Hematopoietic multipotent progenitor cell treated with erythropoietin and hydrocortisone succinate and interleukin-3 and kit ligand, for 15 days (in vitro differentiated cells): Measurements from ENCODE around the gene DSEL.

Experiments
- DNase-seq: peaks from one replicate; pipeline ENCODE4 v3.0.0-alpha.2; 2015; ENCODE audit warnings: low spot score

Gene DSEL

DNA sequence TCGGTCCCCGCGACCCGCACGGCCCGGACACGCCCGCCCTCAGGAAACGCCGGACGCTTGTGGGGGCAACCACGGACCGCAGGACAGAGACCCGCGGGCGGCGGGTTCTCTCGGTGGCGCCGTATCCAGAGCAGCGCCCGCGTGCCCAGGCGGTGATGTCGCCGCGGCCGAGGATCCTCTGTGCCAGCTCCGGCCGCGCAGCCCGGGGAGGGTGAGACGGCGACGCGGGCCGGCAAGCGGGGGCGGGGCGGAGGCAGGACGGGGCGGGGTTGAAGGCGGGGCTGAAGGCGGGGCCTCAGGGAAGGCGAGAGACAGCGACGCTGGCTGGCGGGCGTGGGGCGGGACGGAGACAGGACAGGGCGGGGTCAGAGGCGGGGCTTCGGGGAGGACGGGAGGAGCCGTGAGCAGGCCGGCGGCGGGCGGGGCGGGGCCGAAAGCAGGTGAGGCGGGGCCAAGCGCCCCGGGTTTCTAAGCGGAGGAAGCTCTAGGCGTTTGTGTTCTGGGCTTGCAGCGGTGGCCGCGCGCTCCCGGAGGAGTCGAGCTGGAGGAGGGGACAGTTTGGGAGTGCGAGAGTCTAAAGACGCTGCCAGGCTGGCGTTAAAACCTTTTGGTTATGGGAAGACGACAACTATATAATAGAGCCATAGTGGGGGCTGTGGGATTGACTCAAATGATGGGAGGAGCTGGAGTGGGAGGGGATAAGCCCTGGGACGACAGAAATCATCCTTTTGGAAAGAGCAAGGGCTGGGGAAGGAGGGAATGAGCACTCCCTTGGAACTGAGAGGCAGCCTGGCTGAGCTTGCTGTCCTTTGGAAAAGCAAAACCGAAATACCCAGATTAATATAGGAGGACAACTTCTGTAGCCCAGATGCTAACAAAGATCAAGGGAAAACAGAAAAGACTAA, at the start of gene DSEL:
Gene DSEL (minus strand): TSS at position 182 of the 905 bp plus-strand sequence. CDS start 2,112 bp downstream, outside the sequence.
- DNase-seq, result peak; percentile 89

DNA sequence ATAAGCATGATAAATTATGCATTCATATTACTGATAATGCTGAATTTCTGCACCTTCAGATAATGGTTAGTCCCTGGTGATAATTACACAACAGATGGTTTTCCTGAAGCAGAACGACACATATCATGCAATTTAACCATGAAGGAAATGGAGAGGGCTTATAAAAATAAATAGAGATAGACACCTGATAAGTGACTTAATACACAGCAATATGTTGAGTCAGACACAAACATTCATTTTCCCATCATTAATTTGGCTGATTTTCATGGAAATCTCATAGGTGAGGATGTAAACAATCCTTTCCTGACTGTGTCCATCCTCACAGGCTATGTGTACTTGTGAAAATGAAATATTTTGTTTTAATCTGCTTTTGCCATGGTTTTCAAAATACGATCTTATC, 36.9 kb upstream of the DSEL start:
- DNase-seq, result no peak

DNA sequence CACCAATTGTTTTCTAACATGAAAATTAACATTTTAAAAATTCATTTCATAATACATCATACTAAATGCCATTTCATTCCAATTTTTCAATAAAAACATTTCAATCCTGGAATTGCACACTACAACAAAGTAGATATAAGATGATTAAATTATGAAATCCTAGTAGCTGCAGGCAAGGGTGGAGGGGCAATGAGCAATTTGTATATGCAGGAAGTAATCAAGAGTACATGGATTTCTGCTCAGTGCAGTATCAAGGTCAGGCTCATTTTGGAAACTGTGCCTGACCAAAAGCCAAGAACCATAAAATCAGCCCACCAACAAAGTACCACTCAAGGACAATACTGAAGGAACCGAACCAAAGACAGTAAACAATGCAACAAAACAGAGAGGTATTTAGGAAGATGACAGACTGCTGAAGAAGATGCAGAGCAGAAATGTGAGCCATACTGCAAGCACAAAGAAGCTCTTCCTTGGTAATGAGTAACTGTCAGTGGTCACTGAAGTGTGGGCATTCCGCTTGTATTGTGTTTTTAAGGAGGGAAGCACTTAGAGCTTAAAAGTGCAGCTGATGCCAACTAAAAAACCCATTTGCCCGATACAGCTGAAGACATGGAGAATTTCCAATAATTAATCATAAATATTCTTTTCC, 34.5 kb upstream of the DSEL start:
- no peak for DNase-seq

DNA sequence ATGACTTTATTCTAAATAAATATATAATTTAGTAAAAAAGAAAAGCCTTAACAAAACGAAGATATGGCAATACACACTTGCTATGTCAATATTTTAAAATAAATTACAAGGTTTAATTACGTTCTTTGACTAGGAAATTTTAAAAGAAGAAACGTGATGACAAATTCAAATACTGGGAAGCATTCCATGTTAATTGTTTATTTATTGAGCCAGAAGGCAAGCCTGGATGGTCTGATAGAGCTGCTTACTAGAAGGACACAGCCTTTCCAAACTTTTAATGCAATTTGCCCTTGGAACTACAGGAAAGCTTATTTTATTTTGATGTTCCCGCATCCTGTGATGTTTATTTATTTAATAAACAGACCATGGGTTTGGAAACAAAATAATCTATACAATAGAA, 33.4 kb upstream of the DSEL start:
- DNase-seq, result no peak

DNA sequence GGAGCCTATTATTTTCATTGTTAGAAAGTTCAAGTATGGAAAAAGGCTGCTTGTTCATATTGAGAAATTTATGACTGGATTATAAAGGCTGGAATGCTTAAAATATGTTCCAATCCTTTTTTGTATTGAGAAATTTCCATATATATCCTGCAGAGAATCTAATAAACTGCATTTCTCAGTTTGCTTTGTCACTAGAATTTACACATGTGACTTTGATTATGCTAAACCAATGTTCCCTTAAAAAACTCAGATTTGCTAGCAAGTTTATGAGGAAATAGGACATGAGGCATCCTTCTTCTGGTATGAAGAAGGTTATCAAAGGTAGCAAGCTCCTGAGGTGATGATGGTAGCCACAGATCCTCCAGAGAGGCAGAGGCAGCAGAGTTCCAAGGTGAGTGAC, 29.2 kb upstream of the DSEL start:
- DNase-seq, result no peak

DNA sequence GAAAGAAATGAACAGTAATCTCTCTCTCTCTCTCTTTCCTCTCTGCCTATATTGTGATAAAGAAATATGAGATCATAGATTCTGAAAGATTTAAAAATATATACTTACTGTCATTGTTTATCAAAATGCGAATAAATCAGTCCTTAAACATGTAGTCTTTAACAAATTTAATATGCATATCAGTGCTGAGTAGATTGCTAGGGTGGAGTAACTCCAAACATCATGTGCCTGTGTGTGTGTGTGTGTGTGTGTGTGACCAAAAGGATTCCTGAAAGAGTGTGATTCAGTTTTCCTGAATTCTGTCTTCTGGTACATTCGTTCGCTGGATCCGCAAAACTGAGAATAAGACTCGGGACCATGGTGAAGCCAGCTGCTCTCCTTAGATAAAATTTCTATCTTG, 24.0 kb upstream of the DSEL start:
- no peak for DNase-seq

DNA sequence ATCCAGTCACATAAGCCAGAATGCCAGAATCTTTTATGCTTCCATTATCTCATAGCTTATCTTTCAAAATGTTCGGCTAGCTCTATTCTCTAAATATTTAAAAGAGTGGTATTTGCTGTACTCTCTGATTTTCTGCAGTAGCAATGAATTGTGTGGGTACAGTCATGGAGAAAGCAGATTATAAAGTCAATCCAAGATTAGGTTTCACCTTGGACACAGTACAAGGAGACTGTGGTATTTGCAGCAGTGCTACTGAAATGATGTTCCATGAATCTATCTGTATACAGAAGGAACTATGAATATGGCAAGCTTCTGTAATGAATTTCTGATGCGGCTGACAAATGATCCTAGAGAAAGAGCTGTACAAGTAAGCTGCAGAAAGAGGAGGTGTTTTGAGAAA, 15.4 kb upstream of the DSEL start:
- DNase-seq, result no peak

DNA sequence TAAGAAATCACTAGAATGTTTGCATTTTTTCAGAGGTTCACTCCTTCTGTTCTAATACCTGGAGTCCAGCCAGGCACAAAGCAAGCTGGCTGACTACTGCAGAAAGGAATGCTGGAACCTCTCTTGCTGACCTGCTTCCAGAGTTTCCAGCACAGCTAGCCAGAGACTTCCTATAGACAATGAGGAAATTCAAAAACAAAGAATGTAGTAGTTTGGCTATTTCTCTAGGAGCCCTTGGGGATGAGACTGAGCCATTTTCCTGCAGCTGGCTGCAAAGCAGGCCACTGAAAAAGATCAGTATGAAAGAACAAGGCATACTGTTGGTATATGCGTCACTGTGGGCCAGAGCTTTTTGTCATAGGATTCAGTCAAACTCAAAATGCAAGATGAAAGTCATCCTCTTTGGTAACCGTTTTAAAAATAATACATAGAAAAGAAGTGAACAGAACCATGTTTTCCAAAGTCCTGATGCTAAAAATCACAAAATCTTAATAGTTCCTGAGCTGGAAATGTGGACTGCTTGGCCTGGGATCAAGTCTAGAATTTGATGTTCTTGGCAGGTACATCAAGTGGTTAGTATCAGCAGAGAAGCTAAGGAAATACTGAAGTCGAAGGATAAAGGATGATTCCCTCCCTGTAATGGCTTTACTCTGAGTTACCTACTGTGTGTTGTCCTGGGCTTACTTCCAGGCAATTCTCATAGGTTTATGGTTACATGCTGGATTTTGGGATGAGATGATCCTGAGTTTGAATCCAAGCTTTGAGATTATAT, 9.0 kb upstream of the DSEL start:
- no peak for DNase-seq

DNA sequence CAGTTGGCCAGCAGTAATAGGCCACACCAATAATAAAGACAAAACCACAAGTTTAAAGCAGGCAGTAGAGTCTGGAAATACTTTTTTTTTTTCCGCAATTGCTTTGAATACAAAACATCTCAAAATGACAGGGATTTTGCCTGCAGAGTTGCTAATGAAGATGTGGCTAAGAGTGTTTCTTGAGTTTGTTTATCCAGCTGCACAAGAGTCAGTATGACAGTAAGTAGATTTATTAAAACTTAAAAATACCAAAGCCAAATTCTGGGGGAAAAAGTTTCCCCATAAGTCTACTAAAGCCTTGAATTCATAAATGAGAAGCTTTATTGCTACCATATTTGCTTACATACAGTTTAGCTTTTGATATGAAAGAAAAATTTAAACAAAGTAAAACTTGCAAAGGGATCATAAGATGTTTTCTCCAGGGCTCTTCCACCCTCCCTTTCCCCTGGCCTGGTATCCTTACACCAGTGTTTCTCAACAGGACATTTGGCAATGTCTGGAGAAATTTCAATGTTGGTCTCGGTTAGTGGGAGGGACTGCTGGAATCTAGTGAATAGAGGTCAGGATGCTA, 3.9 kb upstream of the DSEL start:
- no peak for DNase-seq

DNA sequence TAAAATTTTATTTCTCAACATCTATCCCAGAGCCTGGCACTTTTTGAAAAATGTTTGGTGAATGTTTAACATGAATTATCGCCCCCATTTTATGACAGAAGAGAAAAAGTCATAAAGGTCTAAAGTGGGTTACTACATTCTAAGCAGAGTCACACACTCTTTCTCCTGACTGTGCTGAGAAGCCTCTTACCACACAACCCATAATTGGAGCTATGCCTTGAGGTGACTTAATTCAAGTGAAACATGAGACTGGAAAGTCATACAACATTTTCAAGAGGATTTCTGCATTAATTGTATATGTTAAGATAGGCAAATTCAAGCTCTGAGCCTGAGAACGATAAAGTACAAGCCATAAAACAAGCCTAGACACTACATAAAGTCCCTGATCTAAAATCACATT, 3.1 kb upstream of the DSEL start:
- no peak for DNase-seq

DNA sequence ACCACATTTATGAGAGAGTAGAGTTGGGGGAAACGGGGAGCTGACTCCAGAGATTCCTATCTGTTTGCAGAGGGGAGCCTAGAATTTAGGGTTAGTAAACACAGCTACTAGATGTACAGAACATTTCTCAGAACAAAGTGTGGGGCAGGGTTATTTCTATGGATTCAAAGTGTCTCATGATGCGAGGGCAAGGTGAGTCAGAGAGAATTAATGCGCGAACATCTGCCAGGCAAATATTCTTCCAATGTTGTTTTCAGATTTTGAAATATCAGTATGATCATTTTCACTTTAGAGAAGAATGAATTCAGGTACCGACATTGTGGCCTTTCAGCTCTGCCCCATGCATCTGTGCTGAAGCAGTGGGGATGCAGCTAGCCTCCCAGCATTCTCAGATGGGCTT, 2.0 kb upstream of the DSEL start:
- DNase-seq, result no peak

DNA sequence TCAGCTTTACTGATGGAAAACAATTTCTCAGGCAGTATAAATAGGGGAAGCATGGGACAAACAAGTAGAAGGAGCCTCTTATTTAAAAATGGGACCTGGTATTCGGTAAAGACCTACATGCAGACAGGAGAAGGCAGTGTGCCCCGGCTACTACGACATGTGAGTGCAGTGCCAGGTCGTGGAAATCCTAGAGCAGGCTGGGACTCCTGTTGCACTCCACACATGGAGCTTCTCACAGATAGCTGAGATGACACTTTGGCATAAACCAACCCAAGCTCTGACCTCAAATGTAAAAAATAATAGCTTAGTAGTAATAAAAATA, 885 bp upstream of the DSEL start:
- DNase-seq, result no peak

DNA sequence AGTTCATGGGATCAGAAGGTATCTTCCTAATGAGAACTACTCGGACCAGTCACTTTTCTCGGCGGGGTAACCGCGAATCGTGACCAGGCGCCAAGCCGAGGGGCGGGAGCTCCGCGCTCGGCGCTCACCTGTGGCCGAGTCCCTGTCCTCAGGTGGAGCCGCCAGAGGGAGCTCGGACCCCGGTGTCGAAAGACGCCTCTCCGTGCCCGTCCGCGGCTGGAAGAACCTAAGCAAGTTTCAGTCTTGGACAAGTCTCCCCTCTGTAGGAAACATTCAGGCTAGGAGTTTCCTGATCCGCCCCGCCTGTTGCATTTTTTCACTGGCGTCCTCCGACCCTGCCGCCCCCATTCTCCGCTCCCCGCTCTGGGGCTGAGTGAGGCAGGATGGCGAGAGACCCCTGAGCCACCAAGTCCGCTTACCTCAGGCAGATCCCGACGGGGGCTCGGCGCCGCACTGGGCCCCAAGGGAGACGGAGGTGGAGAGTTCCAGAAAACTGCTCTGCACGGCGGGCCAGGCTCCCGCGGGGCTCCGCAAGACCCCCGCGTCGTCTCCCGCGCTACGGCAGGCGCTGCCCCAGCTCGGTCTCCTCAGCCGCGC, 480 bp downstream of the DSEL start:
- peak; percentile 21 for DNase-seq

DNA sequence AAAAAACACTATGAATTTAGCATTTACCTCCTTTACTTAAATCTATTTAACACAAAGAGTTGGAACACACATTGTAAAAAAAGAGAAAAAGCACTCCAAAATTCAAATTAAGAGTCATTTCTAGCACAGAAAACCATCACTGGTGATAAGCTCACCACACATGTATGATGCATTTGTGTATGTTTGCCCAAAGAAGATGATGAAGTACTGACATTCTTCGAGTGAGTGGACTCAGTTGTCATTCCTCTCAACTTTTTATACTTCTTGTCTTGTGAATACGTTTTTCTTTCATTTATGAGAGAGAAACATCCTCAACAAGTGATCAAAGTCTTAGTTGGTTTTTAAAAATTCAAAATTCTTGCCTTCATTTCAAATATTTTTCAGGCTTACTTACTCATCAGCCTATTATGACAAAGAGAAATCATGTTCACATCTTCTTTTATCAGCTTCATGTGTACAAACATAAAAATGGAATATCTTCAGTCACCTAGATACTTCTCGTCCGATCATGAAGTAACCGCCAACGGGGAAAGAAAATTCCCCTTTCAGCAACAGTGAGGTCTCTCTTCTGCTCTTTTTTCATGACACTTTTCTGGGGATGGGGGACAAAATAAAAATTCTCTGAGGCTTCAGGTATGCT, 1.5 kb downstream of the DSEL start:
- DNase-seq, result no peak

DNA sequence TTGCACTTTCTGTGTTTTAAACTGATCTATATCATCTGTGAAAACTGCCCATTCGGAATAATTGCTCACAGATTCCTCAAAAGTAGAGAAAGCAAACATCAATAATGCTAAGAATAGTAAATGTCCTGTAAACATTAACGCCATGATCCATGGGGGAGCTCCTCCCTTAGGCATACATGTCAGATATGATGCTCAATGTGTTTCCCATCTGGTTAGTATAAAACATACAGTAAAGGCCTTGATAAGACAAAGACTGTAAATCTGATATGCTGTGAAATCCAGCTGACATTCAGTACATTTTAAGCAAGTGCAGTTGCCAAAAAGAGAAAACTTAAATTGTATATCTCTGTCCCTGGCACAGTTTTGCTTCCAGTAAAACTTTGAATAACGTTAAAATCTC, 2.1 kb downstream of the DSEL start:
- no peak for DNase-seq

DNA sequence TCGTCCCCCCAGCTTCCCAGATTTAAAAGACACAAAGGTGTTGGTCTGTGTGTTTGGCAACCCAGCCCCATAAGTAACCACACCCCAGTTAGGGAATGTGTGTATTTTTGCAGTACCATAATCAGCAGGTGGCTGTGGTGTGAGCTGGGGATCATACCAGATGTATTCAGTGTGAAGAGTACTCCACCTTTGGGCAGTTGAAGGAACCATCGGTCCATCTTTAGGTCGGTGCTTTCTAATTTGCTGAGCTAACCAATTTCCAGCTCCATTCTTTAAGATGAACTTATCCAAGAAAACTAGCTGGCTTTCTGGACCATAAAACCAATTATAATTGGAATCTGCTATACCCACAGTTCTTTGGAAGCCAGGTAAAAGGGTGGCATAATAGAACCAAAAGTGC, 3.2 kb downstream of the DSEL start:
- DNase-seq, result no peak

DNA sequence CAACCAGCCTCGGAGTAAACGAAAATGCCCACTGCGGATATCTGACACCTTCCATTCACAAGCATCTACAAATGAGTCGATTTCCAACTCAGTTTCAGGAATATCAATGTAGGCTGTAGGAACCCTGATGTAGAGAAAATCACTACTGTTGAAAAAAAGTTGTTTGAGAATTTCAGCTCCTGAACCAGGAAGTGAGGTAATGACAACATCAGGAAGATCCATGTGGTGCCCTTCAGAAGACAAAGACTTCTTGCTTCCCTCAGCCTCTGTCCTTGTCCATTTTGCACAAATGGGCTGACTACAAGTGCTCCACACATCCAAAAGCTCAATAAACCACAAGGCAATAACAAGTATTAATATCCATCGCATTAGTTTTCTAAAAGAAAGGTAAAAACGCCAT, 4.7 kb downstream of the DSEL start:
- DNase-seq, result no peak

DNA sequence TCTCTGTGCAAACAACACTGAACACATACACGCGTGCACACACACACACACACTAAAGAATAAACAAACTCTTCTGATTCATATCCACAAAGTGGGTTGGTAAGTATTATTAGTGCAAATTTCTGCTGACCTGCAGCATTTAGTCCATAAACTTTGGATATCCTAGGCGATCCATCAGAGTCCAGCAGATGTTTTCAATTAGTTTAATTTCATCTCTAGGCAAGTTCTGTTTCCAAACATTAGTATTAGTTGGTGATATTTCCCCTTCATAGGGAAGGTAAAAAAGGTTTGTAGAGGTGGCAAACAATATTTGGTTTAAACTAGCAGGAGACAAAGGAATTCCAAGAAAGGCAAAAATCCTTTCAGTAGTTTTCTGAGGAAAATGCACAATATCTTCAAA, 5.7 kb downstream of the DSEL start:
- DNase-seq, result no peak

DNA sequence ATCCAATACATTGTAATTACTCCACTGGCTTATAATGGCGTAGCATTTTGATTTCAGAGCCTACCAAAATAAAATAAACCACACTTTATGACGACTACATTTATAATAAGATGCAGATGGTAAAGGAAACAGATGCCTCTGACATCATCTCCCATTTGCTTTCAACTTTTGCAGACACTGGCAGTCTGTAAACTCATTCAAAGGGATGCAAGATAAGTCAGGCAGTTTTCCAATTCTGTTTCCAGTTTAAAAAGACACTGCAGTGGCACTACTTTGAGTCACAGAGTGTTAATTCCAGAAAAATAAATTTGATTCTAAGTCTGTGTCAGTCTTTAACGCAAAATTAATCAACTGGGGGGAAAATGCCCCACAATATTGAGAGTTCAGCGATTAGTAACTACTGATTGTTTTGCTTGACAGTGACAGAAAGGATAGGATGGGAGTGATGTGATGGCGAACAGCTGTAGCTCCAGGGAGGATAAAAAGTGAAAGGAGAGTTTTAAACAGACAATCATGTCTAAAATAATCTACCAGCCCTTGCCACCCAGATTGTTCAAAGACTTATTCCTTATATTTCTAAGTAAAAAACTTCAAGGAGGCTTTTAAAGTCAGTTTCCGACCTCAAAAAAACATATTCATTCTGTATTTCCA, 6.7 kb downstream of the DSEL start:
- no peak for DNase-seq

DNA sequence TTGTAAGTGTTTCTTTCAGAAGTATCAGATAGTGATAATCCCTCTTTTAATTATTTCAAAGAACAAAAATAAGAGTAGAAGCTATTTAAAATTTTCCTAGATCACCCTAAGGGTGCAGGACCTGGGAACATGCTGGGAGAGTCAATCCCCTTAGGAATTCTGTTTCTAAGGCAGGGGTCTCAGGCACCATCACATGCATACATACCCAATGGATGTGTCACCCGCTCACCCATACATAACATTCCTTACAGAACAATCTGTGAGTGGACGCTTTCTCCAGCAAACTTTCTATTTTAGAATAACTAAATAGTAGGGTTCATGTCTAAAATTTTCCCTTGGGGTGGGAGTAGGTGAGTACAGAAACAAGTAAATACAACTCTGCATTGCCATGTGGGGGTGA, 8.4 kb downstream of the DSEL start:
- no peak for DNase-seq

DNA sequence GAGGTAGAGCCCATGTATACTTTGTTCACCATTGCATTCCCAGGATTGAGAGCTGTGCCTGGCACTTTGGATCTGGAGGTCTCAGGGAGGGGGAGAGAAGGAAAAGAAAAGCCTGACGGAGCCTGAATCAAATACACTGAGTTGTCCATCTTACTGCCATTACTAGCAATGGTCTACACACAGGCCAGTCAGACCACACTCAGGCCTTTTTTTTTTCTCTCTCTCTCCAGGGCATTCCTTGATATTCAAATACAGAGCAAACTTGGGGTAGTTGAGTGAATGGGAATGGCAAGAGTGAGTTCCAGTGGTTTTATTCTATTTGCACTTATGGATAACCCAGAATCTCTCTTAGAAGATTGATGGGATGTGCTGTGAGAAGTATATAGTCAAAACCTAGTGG, 11.8 kb downstream of the DSEL start:
- no peak for DNase-seq
